NCI-H187 treated with DMSO at 0.1 percent for 48 hours (cell line): Measurements from ENCODE around the gene PPP1R12B.
"Not testable (repeated sequence)": the region's sequence is repeated elsewhere in the genome, so short reads cannot be mapped to it uniquely, and the experiment has no call there.

Source experiments
- DNase-seq: peaks from one replicate; lab custom pipeline; 2025; lab: John Stamatoyannopoulos, UW

The PPP1R12B gene

GRCh38 chr1:202531812-202532616 lies 183.5 kb downstream of the PPP1R12B start:
- not testable (repeated sequence) for DNase-seq

- not testable (repeated sequence) for DNase-seq
Observed at GRCh38 chr1:202539166-202539574, 190.7 kb downstream of the PPP1R12B start.

- not testable (repeated sequence) for DNase-seq
Observed at GRCh38 chr1:202539583-202539982, 191.1 kb downstream of the PPP1R12B start.

- no peak for DNase-seq
Observed at GRCh38 chr1:202540014-202540413, 191.5 kb downstream of the PPP1R12B start.

- DNase-seq = no peak
Observed at GRCh38 chr1:202540448-202540847, 191.9 kb downstream of the PPP1R12B start.

GRCh38 chr1:202540858-202541257 lies 192.4 kb downstream of the PPP1R12B start:
- DNase-seq = not testable (repeated sequence)

GRCh38 chr1:202542415-202542814 lies 193.9 kb downstream of the PPP1R12B start:
- not testable (repeated sequence) for DNase-seq

GRCh38 chr1:202543537-202543936 lies 195.0 kb downstream of the PPP1R12B start:
- not testable (repeated sequence) for DNase-seq

- DNase-seq = not testable (repeated sequence)
Observed at GRCh38 chr1:202544766-202545449, 196.4 kb downstream of the PPP1R12B start.

- DNase-seq = not testable (repeated sequence)
Observed at GRCh38 chr1:202545647-202546303, 197.3 kb downstream of the PPP1R12B start.

- DNase-seq = not testable (repeated sequence)
Observed at GRCh38 chr1:202546377-202546776, 197.9 kb downstream of the PPP1R12B start.

- DNase-seq = not testable (repeated sequence)
Observed at GRCh38 chr1:202546796-202547195, 198.3 kb downstream of the PPP1R12B start.

- no peak for DNase-seq
Observed at GRCh38 chr1:202547215-202547614, 198.7 kb downstream of the PPP1R12B start.

- not testable (repeated sequence) for DNase-seq
Observed at GRCh38 chr1:202550088-202550487, 201.6 kb downstream of the PPP1R12B start.

GRCh38 chr1:202551683-202552082 lies 203.2 kb downstream of the PPP1R12B start:
- no peak for DNase-seq

- not testable (repeated sequence) for DNase-seq
Observed at GRCh38 chr1:202552615-202553014, 204.1 kb downstream of the PPP1R12B start.

GRCh38 chr1:202553078-202553477 lies 204.6 kb downstream of the PPP1R12B start:
- not testable (repeated sequence) for DNase-seq

GRCh38 chr1:202553560-202554038 lies 205.1 kb downstream of the PPP1R12B start:
- no peak for DNase-seq

GRCh38 chr1:202554619-202555018 lies 206.1 kb downstream of the PPP1R12B start:
- DNase-seq = not testable (repeated sequence)

GRCh38 chr1:202556037-202556436 lies 207.5 kb downstream of the PPP1R12B start:
- DNase-seq = not testable (repeated sequence)

GRCh38 chr1:202557662-202558061 lies 209.2 kb downstream of the PPP1R12B start:
- not testable (repeated sequence) for DNase-seq

- no peak for DNase-seq
Observed at GRCh38 chr1:202561240-202561639, 212.7 kb downstream of the PPP1R12B start.
